Activated CD4-positive, alpha-beta memory T cell treated with anti-CD3 and anti-CD28 coated beads for 36 hours (primary cell): ENCODE measurements around the gene AKR1C8. TPM values are rescaled to one million over a fixed set of nuclear protein-coding genes. Genes with fewer than 3 reads are reported as not detected.

Experiments
- total RNA-seq, 2 experiments: library from RNA; stranded (reverse); gene quantifications; one replicate each; pipeline ENCODE4 v1.2.3, GENCODE V29; 2021

The AKR1C8 gene
- total RNA-seq, 2 experiments from 2014 or later, result 0.33 to 0.80 TPM

Other genes starting within 250 kb of the AKR1C8 start
- under 1 TPM; 0.12 to 0.22 TPM for gene AKR1C1, start 221.7 kb downstream of the AKR1C8 start, total RNA-seq
- under 1 TPM in 1 of 2 experiments, not detected in 1; 0.17 TPM for gene AKR1C2, start 181.3 kb downstream of the AKR1C8 start, total RNA-seq
- under 1 TPM; 0.33 to 0.70 TPM for gene AKR1C3, start 90.7 kb downstream of the AKR1C8 start, total RNA-seq
- not detected for gene AKR1C4, start 11.7 kb upstream of the AKR1C8 start, total RNA-seq
- not detected for gene UCN3, start 179.8 kb upstream of the AKR1C8 start, total RNA-seq
- not detected for gene TUBAL3, start 219.7 kb upstream of the AKR1C8 start, total RNA-seq
- gene NET1, start 227.4 kb upstream of the AKR1C8 start, total RNA-seq, result 10 to 100 TPM; 25.3 to 25.6 TPM